A549 (cell line): Measurements from ENCODE around the gene MATK. TPM values are rescaled to one million over a fixed set of nuclear protein-coding genes. Genes with fewer than 3 reads are reported as not detected.

Source experiments
- ATAC-seq, 2 experiments: fragments of 200-7000 bp in 1 of 2; fragments of >200 bp in 1 of 2; cut with Nextera tagmentation in 1 of 2; cut with Tn5 transposase in 1 of 2; 3 replicates each; pipeline versions ENCODE4 v1.8.0 to v1.9.1; 2018 to 2020; ENCODE audit warnings: mild to moderate bottlenecking in 1 of 2, moderate library complexity in 1 of 2
- CTCF ChIA-PET: fragments of 300-600 bp; sonication (Branson Sonifier 250); formaldehyde crosslinking; extraction: SDS; loops from one replicate; lab custom pipeline; 2021; ENCODE audit warnings: antibody characterized with exemption, inconsistent platforms; lab: Yijun Ruan, JAX
- POLR2A ChIA-PET: fragments of 350-600 bp; formaldehyde crosslinking; extraction: SDS; loops from one replicate; lab custom pipeline; 2021; ENCODE audit warnings: antibody characterized with exemption, inconsistent platforms; lab: Yijun Ruan, JAX
- DNase-seq, 2 experiments: peaks; one replicate each; pipeline versions ENCODE4 v3.0.0 to v3.0.0-alpha.2; 2011 to 2016; ENCODE audit warnings: low read depth in 1 of 2, low spot score in 1 of 2
- FAIRE-seq: peaks from 2 replicates; lab custom pipeline; 2011; peaks lifted over from hg19 to GRCh38; lab: Jason Lieb, UNC
- H3K27ac ChIP-seq, 2 experiments: fragments of >200 bp; sonication (Bioruptor Twin); formaldehyde crosslinking; 3 replicates each; pipeline ENCODE4 v1.5.1; 2016 to 2017
- H3K4me1 ChIP-seq: fragments of >200 bp; sonication (Bioruptor Twin); formaldehyde crosslinking; 3 replicates; pipeline ENCODE4 v1.6.1; 2016
- H3K4me2 ChIP-seq: fragments of >200 bp; sonication (Bioruptor Twin); formaldehyde crosslinking; 3 replicates; pipeline ENCODE4 v1.6.1; 2016
- H3K4me3 ChIP-seq: fragments of >200 bp; sonication (Bioruptor Twin); formaldehyde crosslinking; 3 replicates; pipeline ENCODE4 v1.5.1; 2016
- H3K9me3 ChIP-seq: fragments of >200 bp; sonication (Bioruptor Twin); formaldehyde crosslinking; 3 replicates; pipeline ENCODE4 v1.6.1; 2016
- CBX2 ChIP-seq: fragments of 200-600 bp; sonication (generic); IDR thresholded peaks from 2 replicates; pipeline ENCODE4 v1.6.1; 2016; ENCODE audit warnings: low read depth, mild to moderate bottlenecking, borderline replicate concordance
- CBX8 ChIP-seq: fragments of 200-600 bp; sonication (generic); IDR thresholded peaks from 2 replicates; pipeline ENCODE4 v1.6.1; 2016
- CHD2 ChIP-seq: fragments of 150-350 bp; IDR thresholded peaks from 2 replicates; pipeline ENCODE4 v1.6.1; 2014; ENCODE audit warnings: low read length; ENCODE audit not compliant: partially characterized antibody
- EHMT2 ChIP-seq: fragments of 200-600 bp; sonication (generic); IDR thresholded peaks from 2 replicates; pipeline ENCODE4 v1.6.1; 2016; ENCODE audit warnings: antibody characterized with exemption, low read depth, mild to moderate bottlenecking, moderate library complexity
- FOSL2 ChIP-seq, 2 experiments: fragments of 450-650 bp in 1 of 2; fragments of >200 bp in 1 of 2; sonication (Bioruptor Twin) in 1 of 2; formaldehyde crosslinking; IDR thresholded peaks; 2 replicates each; pipeline versions ENCODE4 v1.5.0 to v1.6.1; 2016 to 2020; ENCODE audit warnings: mild to moderate bottlenecking in 1 of 2, moderate library complexity in 1 of 2
- GATA3 ChIP-seq: IDR thresholded peaks from 2 replicates; pipeline ENCODE4 v1.6.1; 2012; ENCODE audit warnings: borderline replicate concordance
- HDAC2 ChIP-seq: fragments of 200-600 bp; sonication (generic); IDR thresholded peaks from 2 replicates; pipeline ENCODE4 v1.6.1; 2016
- HEYL ChIP-seq: fragments of 250-450 bp; sonication (Bioruptor Pico); IDR thresholded peaks from 2 replicates; pipeline ENCODE4 v1.8.0; 2021; ENCODE audit warnings: mild to moderate bottlenecking, moderate library complexity
- HOXA7 ChIP-seq: fragments of 250-450 bp; sonication (Bioruptor Pico); IDR thresholded peaks from 2 replicates; pipeline ENCODE4 v1.5.0; 2020; ENCODE audit warnings: mild to moderate bottlenecking, moderate library complexity
- HOXB5 ChIP-seq: fragments of 250-450 bp; sonication (Bioruptor Pico); IDR thresholded peaks from 2 replicates; pipeline ENCODE4 v1.5.0; 2020; ENCODE audit warnings: mild to moderate bottlenecking, moderate library complexity
- KDM5A ChIP-seq: fragments of 200-600 bp; sonication (generic); IDR thresholded peaks from 2 replicates; pipeline ENCODE4 v1.6.1; 2016; ENCODE audit warnings: antibody characterized with exemption, mild to moderate bottlenecking
- MYC ChIP-seq: IDR thresholded peaks from 2 replicates; pipeline ENCODE4 v1.6.1; 2012; ENCODE audit warnings: mild to moderate bottlenecking, inconsistent platforms, low read length, improper control_type of control experiment, borderline replicate concordance
- PHF8 ChIP-seq: fragments of 200-600 bp; sonication (generic); IDR thresholded peaks from 2 replicates; pipeline ENCODE4 v1.6.1; 2016; ENCODE audit warnings: low read depth, mild to moderate bottlenecking, antibody characterized with exemption, moderate library complexity, borderline replicate concordance
- POLR2AphosphoS2 ChIP-seq: conservative IDR thresholded peaks from 2 replicates; pipeline ENCODE4 v1.6.1; 2012; ENCODE audit warnings: low read length, improper control_type of control experiment, inconsistent platforms
- RNF2 ChIP-seq: fragments of 200-600 bp; sonication (generic); IDR thresholded peaks from 2 replicates; pipeline ENCODE4 v1.6.1; 2016; ENCODE audit warnings: low read depth, mild to moderate bottlenecking, antibody characterized with exemption, moderate library complexity, borderline replicate concordance
- SMC3 ChIP-seq: fragments of >200 bp; sonication (Bioruptor Twin); formaldehyde crosslinking; IDR thresholded peaks from 3 replicates; pipeline ENCODE4 v1.6.1; 2018; ENCODE audit warnings: inconsistent platforms
- SREBF2 ChIP-seq: fragments of 450-650 bp; IDR thresholded peaks from 2 replicates; pipeline ENCODE4 v1.6.1; 2014; ENCODE audit warnings: mild to moderate bottlenecking, moderate library complexity
- ZFP36 ChIP-seq: fragments of 450-650 bp; IDR thresholded peaks from 2 replicates; pipeline ENCODE4 v1.6.1; 2014; ENCODE audit warnings: borderline replicate concordance; ENCODE audit not compliant: partially characterized antibody
- ZNF302 ChIP-seq: fragments of 250-450 bp; sonication (Bioruptor Pico); IDR thresholded peaks from 2 replicates; pipeline ENCODE4 v1.9.0; 2021; ENCODE audit warnings: inconsistent platforms, mild to moderate bottlenecking, moderate library complexity
- ZSCAN20 ChIP-seq: fragments of 250-450 bp; sonication (Bioruptor Pico); IDR thresholded peaks from 2 replicates; pipeline ENCODE4 v1.8.0; 2022; ENCODE audit warnings: mild to moderate bottlenecking, moderate library complexity
- WGBS: methylation state at CpG from one replicate; pipeline ENCODE4 v1.1.6; 2017; ENCODE audit errors: missing lambda C conversion rate; 5-methylcytosine and 5-hydroxymethylcytosine counted together
- polyA plus RNA-seq, 4 experiments: library from polyadenylated mRNA; depleted of rRNA in 3 of 4; stranded (reverse); fragments of >200 nt; fragmentation: RNase III in 1 of 4; extraction: RNeasy Plus Mini Kit Qiagen cat#74134 plus additional on column Dnase treatment in 1 of 4; gene quantifications; 2 replicates in 3 of 4; 3 replicates in 1 of 4; pipeline ENCODE4 v1.2.3, GENCODE V29; 2011 to 2017
- TF ChIP-seq, protein P1 (sequence below): IDR thresholded peaks from 2 replicates; pipeline ENCODE4 v1.6.1; 2012; ENCODE audit warnings: low read depth, borderline replicate concordance

Gene MATK
- polyA plus RNA-seq, 2 of the 4 experiments (the other 2 are of a cell fraction), result 0.12 to 0.45 TPM

DNA sequence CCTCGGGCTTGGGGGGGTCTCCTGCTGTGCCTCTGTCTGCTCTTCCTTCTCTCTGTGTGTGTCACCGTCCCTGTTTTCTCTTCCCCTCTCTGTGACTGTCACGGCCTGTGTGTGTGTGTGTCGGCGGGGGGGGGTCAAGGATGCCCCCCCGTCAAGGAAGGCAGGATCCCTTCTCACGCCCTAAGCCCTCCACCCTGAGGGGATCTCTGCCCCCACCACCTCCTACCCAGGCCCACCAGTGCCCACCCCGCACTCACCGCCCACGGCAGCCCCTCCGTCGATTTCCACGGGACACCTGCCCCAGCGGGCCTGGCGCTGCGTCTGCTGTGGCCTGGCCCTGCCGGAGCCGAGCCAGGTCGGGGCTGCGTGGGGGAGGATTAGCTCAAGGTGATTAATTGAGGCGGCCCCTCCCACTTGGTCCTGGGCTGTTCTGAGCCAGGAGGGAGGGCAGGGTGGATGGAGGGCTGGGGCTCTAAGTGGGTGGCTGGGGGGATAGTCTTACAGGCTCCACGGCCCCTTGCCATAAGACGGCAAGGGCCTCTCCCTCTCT lies 14.2 kb downstream of the MATK start, which contains the start of gene RAX2:
TSS of gene RAX2 (minus strand) at position 323 of the 550 bp plus-strand sequence. CDS start 486 bp downstream, outside the sequence.
- Histone ChIP-seq H3K4me1 (no peaks in the 10 kb centered on the region), H3K27ac (no peak within 1 kb of the TSS), H3K4me2 (no peak within 1 kb of the TSS), H3K9me3 (no peaks in the 10 kb centered on the region), H3K4me3 (no peak within 1 kb of the TSS)
- ChIA-PET CTCF (no interaction called here), POLR2A (interaction anchor here (1.1 kb wide), 1 partner anchor 9 kb away, joined by 4 read pairs; no protein-coding TSS in a partner anchor)
- TF ChIP-seq CHD2, result no peak
- no peak for TF ChIP-seq KDM5A
- no peak for TF ChIP-seq SMC3
- no peak for FAIRE-seq
- WGBS, result 47% methylated on average over 10 of the region's 23 CpGs
- DNase-seq, result no peak
- no peak for ATAC-seq

DNA sequence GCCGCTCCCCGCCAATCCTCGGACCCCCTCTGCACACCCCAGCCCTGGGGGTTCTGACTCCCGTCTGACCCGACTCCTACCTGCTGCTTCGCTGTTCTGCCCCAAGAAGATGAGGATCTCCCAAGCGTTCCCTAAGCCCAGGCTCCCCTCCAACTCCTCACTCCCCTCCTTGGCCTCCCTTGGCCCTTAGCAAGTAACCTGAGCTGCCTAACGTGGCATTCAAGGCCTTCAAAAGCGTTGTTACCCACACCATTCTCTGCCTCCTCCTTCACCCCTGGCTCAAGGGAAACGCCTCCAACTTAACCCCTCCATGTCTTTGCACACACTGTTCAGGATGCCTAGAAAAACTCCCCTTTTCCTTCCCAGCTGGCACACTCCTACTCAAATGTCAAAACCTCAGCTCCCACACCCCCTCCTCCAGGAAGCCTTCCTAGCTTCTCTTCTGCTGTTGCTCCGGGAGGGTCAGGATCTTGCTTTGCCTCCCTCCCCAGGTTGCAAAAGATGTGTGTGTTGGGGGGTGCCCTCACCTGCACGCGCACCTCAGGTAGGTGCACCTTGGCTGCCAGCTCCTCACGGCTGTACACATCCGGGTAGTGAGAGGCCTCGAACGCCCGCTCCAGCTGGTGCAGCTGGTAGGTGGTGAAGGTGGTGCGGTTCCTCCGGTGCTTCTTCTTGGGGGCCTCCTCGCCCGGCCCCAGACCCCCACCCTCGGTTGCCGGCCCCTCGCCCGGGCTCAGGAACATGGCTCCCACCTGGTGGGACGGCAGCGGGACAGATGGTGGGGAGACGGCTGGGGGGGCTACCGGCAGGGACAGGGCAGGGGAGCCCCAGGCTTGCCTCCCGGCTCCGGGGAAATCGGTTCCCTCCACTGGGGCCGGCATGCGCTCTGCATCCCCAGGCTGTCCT lies 14.9 kb downstream of the MATK start:
- Histone ChIP-seq H3K4me2 (no peak overlapping the region), H3K4me3 (no peak overlapping the region), H3K4me1 (no peaks in the 10 kb centered on the region), H3K9me3 (no peaks in the 10 kb centered on the region), H3K27ac (no peak overlapping the region)
- no peak for TF ChIP-seq HOXA7 (CRISPR knock-in tag)
- TF ChIP-seq MYC, result no peak
- peak; percentile 89 for TF ChIP-seq ZFP36
- FAIRE-seq, result no peak
- ATAC-seq, result no peak
- ChIA-PET CTCF (interaction anchor here (0.9 kb wide), 1 partner anchor 9 kb away, joined by 3 read pairs; the partner anchor contains the start of gene MRPL54), POLR2A (interaction anchor here (1.1 kb wide), 1 partner anchor 8 kb away, joined by 4 read pairs; no protein-coding TSS in a partner anchor)
- 70% methylated on average over 14 of the region's 35 CpGs for WGBS
- no peak for DNase-seq

GRCh38 chr19:3770136-3770999 lies 15.8 kb downstream of the MATK start:
- DNase-seq, result no peak
- POLR2A ChIA-PET, result interaction anchor here (1.1 kb wide), 1 partner anchor 7 kb away, joined by 4 read pairs; no protein-coding TSS in a partner anchor
- CTCF ChIA-PET, result interaction anchor here (0.9 kb wide), 1 partner anchor 8 kb away, joined by 3 read pairs; the partner anchor contains the start of gene MRPL54
- H3K4me2 ChIP-seq, result no peak overlapping the region
- ATAC-seq, result no peak
- no peak overlapping the region for H3K27ac ChIP-seq
- WGBS, result 89% methylated on average over 21 of the region's 53 CpGs
- TF ChIP-seq HDAC2 (no peak), ZSCAN20 (CRISPR knock-in tag) (no peak), PHF8 (no peak), CBX8 (no peak), EHMT2 (no peak), HOXB5 (CRISPR knock-in tag) (no peak), FOSL2 (IDR thresholded peaks at IDR 0.05) (no peak), FOSL2 (CRISPR knock-in tag; IDR thresholded peaks at IDR 0.05) (no peak), GATA3 (no peak), POLR2AphosphoS2 (no peak), CBX2 (no peak), HEYL (CRISPR knock-in tag) (no peak), ZNF302 (CRISPR knock-in tag) (no peak), ZFP36 (no peak), RNF2 (no peak), SREBF2 (no peak), MYC (no peak)
- TF ChIP-seq, protein P1, sequence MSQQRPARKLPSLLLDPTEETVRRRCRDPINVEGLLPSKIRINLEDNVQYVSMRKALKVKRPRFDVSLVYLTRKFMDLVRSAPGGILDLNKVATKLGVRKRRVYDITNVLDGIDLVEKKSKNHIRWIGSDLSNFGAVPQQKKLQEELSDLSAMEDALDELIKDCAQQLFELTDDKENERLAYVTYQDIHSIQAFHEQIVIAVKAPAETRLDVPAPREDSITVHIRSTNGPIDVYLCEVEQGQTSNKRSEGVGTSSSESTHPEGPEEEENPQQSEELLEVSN, result no peak
- H3K9me3 ChIP-seq, result no peaks in the 10 kb centered on the region
- no peak overlapping the region for H3K4me3 ChIP-seq
- FAIRE-seq, result no peak
- H3K4me1 ChIP-seq, result no peaks in the 10 kb centered on the region
